Endometrial microvascular endothelial cells (primary cell): ENCODE data around the gene HENMT1. TPM values are rescaled to one million over a fixed set of nuclear protein-coding genes. Genes with fewer than 3 reads are reported as not detected.
"Not testable (repeated sequence)": the region's sequence is repeated elsewhere in the genome, so short reads cannot be mapped to it uniquely, and the experiment has no call there.

Experiments
- in situ Hi-C: cut with HindIII; loops from 2 replicates; pipeline ENCODE4 v1.10.0; 2017; ENCODE audit warnings: low sequenced_read_pairs, low pct_unique_long_range_greater_than_20kb; ENCODE audit errors: inconsistent ontology term
- total RNA-seq: library from RNA; depleted of rRNA; stranded (reverse); fragments of >200 nt; gene quantifications from one replicate; pipeline ENCODE4 v1.2.3, GENCODE V29; 2015; ENCODE audit errors: inconsistent ontology term

The HENMT1 gene
- 1.8 TPM for total RNA-seq

- in situ Hi-C loops, result no loop called here
Measured at GRCh38 chr1:108661030-108661609, at the start of gene HENMT1. HENMT1 (minus strand) TSS chr1:108661093; CDS start chr1:108659884, 1,209 bp downstream.

GRCh38 chr1:108708691-108709660 lies 48.1 kb upstream of the HENMT1 start:
- in situ Hi-C loops, result no loop called here

DNA sequence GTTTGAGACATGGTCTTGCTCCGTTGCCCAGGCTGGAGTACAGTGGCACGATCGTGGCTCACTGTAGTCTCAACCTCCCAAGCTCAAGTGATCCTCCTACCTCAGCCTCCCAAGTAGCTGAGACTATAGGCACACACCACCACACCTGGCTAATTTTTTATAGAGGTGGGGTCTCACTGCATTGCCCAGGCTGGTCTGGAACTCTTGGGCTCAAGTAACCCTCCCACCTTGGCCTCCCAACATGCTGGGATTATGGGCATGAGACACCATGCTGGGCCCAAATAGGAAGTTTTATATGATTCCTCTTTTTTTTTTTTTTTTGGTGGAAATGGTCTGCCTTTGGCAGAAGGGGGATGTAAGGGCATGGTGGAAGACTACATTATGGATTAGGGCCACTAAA lies 45.8 kb upstream of the HENMT1 start:
- in situ Hi-C loops, result no loop called here

DNA sequence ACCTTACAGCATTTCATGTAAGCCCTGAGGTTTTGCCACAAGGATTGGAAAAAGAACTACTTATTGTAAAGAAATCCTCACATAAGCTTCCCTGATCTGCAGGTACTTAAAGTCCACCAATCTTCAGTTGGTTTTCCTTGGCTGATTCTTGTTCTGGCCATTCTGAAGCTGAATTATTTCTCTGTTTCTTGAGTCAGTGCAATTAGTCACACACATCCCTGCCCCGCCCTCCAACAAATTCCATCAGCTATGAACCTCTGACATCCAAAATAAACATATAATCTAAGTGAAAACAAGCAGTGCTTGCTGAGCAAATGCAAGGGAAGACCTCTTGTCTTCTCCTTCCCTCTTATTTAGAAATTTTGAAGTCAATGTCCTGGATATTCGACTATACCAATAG lies 43.6 kb upstream of the HENMT1 start:
- in situ Hi-C loops, result no loop called here

DNA sequence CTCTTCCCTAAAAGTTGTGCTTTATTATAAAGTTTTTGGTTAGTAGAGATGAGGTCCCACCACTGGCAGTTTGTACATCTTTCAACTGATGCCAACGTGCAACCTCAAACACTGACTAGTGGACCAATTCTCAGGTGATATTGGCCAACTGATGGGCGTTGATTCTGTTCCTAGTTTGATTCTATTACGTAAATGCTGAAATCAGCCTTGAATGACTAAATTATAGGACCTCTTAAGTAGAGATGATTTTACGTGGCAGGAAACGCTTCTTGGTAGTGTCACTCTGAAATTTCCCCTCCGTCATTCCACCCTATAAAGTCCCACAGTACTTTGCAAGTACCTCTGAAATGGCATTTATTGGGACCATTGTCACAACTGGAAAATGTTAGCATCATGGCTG lies 43.0 kb upstream of the HENMT1 start:
- in situ Hi-C loops, result no loop called here

DNA sequence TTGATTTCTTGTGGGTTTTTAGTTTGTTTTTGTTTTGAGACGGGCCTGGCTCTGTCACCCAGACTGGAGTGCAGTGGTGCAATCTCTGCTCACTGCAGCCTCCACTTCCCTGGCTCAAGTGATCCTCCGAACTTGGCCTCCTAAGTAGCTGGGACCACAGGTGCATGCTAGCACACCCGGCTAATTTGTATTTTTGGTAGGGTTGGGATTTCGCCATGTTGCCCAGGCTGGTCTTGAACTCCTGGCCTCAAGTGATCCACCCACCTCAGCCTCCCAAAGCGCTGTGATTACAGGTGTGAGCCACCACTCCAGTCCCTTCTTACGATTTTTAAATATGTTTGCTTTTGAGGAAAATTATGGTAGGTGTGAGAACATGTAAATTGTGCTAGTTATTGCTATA lies 41.2 kb upstream of the HENMT1 start:
- in situ Hi-C loops, result not testable (repeated sequence)

- in situ Hi-C loops, result no loop called here
Measured at GRCh38 chr1:108701176-108701849, 40.4 kb upstream of the HENMT1 start.

DNA sequence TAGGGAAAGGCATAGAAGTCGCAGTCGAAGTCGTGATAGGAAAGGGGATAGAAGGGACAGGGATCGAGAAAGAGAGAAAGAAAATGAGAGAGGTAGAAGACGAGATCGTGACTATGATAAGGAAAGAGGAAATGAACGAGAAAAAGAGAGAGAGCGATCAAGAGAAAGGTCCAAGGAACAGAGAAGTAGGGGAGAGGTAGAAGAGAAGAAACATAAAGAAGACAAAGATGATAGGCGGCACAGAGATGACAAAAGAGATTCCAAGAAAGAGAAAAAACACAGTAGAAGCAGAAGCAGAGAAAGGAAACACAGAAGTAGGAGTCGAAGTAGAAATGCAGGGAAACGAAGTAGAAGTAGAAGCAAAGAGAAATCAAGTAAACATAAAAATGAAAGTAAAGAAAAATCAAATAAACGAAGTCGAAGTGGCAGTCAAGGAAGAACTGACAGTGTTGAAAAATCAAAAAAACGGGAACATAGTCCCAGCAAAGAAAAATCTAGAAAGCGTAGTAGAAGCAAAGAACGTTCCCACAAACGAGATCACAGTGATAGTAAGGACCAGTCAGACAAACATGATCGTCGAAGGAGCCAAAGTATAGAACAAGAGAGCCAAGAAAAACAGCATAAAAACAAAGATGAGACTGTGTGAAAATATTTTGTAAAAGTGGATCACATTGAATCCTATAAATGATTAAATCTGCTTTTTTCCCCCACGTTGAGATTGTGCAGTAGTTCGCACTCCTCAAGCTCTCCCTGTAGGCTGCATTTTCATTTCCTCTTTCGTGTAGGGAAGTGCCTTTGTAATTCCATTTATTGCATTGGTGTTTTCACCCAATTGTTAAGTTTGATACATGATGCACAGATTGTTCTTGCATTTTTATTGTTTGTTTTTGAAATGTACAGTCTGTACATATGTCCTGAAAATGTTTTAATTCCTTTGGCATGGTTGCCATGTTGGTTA lies 38.8 kb upstream of the HENMT1 start:
- in situ Hi-C loops, result no loop called here

GRCh38 chr1:108695535-108695934 lies 34.6 kb upstream of the HENMT1 start:
- in situ Hi-C loops, result no loop called here

DNA sequence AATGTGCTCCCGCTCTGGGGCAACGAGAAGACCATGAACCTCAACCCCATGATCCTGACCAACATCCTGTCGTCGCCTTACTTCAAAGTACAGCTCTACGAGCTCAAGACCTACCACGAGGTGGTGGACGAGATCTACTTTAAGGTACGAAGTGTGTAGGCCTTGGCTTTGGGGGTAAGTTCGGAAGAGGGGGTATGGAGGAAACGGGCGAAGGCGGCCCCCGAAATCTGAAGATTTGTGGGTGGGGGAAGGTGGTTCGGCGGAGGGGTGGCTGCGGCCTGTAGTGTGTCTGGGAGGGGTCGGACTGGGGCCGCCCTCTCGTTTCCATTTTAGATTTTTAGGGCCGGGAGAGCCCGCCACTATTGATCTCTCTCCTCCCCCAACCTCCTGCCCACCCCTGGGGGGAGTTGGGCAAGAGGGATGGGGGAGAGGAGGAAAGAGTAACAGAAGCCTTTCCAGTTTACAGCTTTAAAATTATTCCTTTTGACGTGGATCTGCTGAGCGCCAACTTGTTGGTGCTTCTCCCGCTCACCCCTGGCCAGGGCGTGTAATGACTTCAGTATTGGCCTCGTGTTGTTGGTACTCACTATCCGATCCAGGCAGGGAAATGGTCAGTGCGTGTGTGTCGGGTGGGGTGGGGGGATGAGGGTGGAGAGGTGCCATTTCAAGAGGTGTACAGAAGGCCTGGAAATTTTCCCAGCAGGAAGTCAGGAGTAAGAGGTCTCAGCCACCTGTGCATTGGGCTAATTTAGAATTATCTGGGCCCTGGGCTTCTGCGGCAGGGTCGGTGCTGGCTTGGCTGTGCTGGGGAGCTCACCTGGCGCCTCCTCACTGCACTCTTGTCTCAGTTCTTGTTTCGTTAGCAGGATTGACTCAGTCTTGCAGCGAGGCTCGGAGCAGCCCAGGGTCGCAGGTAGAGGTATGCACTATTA lies 32.1 kb upstream of the HENMT1 start:
- in situ Hi-C loops, result no loop called here

GRCh38 chr1:108691942-108692723 lies 31.2 kb upstream of the HENMT1 start, which contains the start of gene PRPF38B:
PRPF38B (plus strand) TSS chr1:108692310; CDS start chr1:108692592, 282 bp downstream.
- in situ Hi-C loops, result no loop called here

DNA sequence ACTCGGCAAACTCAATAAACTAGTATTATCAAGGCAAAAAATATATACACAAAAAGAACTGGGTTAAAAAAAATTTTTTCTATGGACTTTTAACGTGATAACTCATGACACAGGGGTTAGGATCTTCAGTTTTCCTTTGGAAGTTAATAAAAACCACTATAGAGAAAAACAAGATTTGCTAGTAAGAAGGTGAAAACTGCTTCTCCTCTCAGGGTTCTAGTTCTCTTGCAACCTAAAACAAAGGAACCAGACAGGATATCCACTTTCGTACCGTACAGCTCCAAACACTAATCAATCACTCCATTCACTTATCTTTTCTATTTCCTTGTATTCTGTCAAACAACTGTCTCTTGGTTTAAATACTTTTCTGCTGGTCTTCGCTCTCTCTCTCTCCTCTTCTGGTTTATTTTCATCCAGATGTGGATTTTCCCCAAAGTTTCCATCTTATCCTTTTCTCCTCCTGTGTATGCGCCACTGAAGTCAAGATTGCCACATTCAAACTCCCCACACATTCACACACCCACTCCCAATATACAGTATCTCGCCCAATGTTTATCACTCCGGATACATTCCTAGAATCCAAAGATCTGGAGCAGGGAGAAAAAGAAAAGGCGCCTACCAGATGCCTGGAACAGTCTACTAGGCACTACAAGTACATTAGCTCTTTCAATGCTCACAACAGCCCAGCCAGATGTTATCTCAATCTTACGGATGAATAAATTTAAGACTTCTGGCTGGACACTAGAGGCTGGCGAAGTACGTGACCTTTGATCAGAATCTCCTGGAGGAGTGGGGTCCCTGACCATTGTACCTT lies 30.4 kb upstream of the HENMT1 start:
- in situ Hi-C loops, result no loop called here

GRCh38 chr1:108686614-108687313 lies 25.9 kb upstream of the HENMT1 start:
- in situ Hi-C loops, result no loop called here

DNA sequence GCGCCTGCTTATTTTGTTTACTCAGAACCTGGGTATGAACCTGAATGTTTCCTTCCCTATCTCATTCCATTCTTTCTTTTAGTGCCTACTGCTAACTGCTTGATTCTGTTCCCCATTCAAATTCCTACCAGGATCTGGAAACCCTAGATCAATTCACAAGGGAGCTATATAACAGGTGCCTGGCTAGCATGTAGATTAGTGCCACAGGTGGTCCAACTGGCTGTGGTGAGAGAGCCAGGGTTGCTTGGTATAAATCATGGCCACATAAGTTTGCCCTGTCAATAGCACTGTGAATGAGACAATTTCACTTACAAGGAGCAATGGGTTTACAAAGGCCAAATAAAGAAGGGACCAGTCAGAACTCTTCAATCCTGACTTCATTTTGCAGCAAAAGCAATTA lies 24.6 kb upstream of the HENMT1 start:
- in situ Hi-C loops, result no loop called here

- in situ Hi-C loops, result not testable (repeated sequence)
Measured at GRCh38 chr1:108681701-108682100, 20.8 kb upstream of the HENMT1 start.
